ENCODE data around the gene FAF1.

FAF1 gene

DNA sequence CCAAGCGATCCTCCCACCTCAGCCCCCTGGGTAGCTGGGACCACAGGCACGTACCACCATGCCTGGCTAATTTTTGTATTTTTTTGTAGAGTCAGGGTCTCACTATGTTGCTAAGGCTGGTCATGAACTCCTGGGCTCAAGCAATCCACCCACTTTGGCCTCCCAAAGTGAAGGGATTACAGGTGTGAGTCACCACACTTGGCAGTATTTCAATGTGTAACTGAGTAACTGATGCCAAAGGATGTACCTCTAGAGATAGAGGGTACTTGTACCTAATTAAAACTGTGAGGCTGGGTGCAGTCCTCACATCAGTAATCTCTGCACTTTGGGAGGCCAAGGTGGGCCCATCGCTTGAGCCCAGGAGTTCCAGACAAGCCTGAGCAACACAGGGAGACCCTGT lies 278.1 kb downstream of the FAF1 start:
- no peak for DNase-seq

DNA sequence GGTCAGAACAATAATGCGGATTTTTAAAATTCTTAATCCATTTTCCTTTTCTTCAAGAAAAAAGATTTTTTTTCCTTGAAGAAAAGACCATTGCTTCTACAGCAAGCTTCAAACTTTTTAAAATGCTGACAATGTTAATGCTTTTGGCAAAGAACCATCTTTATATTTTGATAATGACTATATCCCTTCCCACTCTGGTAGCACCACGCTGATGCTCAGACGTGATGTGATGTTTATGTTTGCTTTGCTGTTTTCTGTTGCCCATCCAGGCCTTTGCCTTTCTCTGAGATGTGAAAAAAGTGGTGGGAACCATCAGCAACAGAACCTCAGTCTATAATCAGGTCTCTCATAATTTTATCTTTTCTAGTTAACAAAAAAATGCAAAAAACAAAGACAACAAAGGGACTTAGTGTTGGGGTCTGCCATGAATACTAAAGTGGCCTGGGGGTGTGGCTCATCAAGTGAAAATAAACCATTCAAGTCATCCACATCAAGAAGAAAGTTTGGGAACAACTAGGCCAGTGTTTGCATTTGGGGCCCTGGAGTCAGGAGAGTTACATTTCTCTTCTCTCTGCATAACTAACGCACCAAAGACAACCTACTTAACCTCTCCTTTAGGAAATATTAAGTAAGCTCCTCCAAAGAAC lies 292.2 kb downstream of the FAF1 start:
- DNase-seq, result no peak

- DNase-seq, result no peak
These were observed 292.8 kb downstream of the FAF1 start for GRCh38 chr1:50667272-50667671.

GRCh38 chr1:50666849-50667248 lies 293.2 kb downstream of the FAF1 start:
- no peak for DNase-seq

- DNase-seq, result no peak
These were observed 294.7 kb downstream of the FAF1 start for GRCh38 chr1:50665413-50665812.

- DNase-seq, result no peak
These were observed 298.4 kb downstream of the FAF1 start for GRCh38 chr1:50661626-50662025.

DNA sequence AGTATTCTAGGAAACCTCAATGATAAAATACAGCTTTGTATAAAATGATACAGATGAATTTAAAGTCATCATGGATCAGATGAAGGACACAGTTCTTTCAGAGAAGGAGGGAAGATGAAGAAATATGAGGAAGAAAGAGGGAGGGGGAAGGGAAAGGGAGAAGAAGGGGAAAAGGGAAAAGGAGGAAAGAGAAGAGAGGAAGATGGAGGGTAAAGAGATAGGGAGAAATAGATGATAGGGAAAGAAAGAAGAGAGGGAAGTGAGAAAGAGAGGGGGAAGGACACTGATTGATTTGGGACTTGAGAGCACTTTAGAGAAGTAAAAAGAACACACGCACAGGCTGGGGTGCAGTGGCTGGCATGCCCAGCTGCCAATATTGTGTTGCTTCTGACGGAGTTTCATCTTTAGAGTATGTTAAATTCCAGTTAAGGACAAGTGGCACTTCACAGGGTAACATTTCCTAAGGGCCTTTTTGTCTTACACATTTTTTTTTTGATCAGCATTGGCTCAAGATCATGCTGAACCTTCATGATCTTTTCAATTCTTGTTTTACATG lies 300.9 kb downstream of the FAF1 start:
- DNase-seq, result peak in 1 of 2 experiments; percentile 8

DNA sequence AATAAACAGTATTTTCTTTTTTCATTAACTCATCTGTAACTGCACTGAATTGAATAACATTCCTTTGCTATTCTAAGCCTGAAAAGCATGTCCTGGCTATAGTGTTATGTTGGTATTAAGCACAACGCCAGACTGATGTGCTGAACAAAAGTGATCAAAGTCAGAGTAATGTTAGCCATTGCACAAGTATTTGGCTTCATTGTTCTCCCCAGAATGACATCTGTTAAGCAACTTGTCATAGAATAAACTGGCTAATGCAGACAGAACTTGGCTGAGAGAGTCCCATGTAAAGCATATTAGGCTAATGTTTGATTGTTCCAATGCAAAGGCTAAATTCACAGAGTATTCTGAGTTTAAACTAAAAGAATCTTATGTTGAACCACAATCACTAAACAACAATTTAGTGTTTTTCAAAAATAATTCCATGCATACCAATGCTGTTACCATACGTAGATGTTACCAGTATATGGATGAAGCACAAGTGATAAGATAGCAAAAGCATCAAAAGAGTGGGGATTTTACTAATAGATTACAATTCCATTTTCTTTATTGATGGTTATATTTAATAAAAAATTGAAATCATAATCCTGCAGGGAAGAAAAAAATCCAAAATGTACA lies 301.5 kb downstream of the FAF1 start:
- DNase-seq, result no peak

DNA sequence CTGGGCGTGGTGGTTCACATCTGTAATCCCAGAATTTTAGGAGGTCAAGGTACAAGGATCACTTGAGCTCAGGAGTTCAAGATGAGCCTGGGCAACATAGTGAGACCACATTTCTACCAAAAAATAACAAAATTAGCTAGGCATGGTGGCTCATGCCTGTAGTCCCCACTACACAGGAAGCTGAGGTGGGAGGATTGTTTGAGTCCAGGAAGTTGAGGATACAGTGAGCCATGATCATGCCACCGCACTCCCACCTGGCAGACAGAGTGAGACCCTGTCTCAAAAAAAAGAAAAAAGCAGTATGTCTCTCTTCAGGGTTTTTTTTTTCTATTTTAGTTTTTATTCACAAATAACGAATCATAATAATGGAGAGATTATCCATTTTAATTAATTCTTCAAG lies 303.1 kb downstream of the FAF1 start:
- DNase-seq, result no peak

DNA sequence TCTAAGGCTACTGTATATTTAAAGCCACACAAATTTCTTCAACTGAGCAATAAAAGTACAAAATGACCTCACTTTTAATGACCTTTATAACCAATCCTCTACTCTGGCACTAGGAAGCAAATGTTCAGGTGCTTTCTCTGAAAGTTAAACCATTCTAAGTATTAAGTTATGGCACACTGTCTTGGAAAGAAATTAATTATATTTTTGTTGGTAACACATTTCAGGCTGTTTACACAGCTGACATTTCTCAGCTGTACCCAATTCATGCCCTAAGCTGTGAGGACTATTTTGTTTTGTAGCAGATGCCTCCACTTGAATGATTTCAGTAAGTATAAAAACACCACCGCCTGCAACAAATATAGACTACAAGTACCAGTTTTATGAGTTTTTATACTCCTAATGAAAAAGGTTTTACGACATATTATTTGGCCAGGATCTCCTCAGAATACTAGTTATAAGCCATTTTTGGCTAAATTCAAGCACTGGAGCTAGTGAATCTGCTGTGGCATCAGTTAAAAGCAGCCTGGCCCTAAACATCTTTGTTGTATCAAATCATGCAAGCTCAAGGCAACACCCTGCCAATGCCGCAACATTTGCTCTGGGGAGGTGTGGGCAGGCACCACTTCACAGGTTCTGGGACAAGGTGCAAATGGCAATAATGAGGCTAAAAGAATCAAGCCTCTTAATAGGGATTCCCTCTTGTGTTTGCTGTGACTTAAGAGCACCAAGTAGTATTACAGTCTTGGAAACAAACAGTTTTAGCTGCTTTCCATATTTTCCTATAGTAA lies 308.4 kb downstream of the FAF1 start:
- DNase-seq, result no peak

- no peak for DNase-seq
These were observed 313.5 kb downstream of the FAF1 start for GRCh38 chr1:50646526-50646925.

- DNase-seq, result no peak
These were observed 314.9 kb downstream of the FAF1 start for GRCh38 chr1:50645139-50645538.

GRCh38 chr1:50644447-50645105 lies 315.5 kb downstream of the FAF1 start:
- no peak for DNase-seq

DNA sequence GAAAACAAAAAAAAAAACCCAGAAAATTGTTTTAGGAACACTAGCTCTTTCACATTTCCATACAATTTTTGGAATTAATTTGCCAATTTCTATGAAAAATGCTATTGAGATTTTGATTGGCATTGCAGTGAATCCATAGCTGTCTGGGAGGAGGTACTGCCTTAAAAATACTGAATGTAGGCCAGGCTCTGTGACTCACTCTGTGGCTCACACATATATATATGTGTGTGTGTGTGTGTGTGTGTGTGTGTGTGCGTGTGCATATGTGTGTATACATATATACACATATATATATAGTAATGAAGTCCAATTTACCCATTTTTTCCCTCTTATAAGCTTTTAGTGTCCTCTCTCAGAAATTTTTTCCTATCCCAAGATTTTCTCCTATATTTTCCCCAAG lies 322.6 kb downstream of the FAF1 start:
- DNase-seq, result no peak

- no peak for DNase-seq
These were observed 325.8 kb downstream of the FAF1 start for GRCh38 chr1:50634251-50634650.

DNA sequence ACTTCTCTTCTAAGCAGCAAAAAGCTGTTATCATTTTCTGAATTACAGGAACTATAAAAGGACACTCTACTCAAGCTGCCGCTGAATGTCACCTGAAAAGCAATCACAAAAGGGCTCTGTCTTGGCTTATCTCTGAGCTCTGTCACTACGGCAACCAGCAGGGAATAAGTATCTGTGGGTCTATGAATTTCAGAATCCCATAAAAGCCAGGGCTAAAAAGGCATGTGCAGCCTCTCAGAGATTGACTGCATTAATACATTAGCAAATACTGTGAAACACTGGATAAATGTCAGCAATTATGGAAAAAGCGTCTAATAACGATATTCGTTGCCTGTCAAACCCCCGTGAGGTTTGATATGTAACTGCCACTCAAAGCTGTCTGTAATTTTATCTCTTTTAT lies 326.6 kb downstream of the FAF1 start:
- peak; percentile 10 to 52 for DNase-seq

- no peak for DNase-seq
These were observed 328.9 kb downstream of the FAF1 start for GRCh38 chr1:50631161-50631560.

GRCh38 chr1:50622259-50622658 lies 337.8 kb downstream of the FAF1 start:
- no peak for DNase-seq

- DNase-seq, result peak in 1 of 2 experiments; percentile 12
These were observed 339.3 kb downstream of the FAF1 start for GRCh38 chr1:50620680-50621329.

GRCh38 chr1:50615036-50615750 lies 344.9 kb downstream of the FAF1 start:
- DNase-seq, result no peak

GRCh38 chr1:50611675-50612074 lies 348.4 kb downstream of the FAF1 start:
- no peak for DNase-seq

GRCh38 chr1:50610563-50610962 lies 349.5 kb downstream of the FAF1 start:
- DNase-seq, result peak; percentile 75 to 82
